Stimulated activated CD8-positive, alpha-beta memory T cell treated with anti-CD3 and anti-CD28 coated beads, Interleukin-12 subunit alpha, Interleukin-12 subunit beta, amount 100 ng/mL, for 24 hours (primary cell): Measurements from ENCODE around the gene TMEM62.
A peak's percentile ranks its signal among the peaks of the same experiment; 100 is the strongest.
"Not testable (repeated sequence)": the region's sequence is repeated elsewhere in the genome, so short reads cannot be mapped to it uniquely, and the experiment has no call there.

Source experiments
- DNase-seq: peaks from one replicate; pipeline ENCODE4 v3.0.0-alpha.2; 2020; ENCODE audit errors: extremely low read depth

The TMEM62 gene

DNA sequence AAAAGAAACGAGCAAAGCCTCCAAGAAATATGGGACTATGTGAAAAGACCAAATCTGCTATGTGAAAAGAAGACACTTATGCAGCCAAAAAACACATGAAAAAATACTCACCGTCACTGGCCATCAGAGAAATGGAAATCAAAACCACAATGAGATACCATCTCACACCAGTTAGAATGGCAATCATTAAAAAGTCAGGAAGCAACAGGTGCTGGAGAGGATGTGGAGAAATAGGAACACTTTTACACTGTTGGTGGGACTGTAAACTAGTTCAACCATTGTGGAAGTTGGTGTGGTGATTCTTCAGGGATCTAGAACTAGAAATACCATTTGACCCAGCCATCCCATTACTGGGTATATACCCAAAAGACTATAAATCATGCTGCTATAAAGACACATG is 43.8 kb downstream of the TMEM62 start:
- not testable (repeated sequence) for DNase-seq

- DNase-seq = no peak
Observed at GRCh38 chr15:43183270-43183669, 49.9 kb downstream of the TMEM62 start.

DNA sequence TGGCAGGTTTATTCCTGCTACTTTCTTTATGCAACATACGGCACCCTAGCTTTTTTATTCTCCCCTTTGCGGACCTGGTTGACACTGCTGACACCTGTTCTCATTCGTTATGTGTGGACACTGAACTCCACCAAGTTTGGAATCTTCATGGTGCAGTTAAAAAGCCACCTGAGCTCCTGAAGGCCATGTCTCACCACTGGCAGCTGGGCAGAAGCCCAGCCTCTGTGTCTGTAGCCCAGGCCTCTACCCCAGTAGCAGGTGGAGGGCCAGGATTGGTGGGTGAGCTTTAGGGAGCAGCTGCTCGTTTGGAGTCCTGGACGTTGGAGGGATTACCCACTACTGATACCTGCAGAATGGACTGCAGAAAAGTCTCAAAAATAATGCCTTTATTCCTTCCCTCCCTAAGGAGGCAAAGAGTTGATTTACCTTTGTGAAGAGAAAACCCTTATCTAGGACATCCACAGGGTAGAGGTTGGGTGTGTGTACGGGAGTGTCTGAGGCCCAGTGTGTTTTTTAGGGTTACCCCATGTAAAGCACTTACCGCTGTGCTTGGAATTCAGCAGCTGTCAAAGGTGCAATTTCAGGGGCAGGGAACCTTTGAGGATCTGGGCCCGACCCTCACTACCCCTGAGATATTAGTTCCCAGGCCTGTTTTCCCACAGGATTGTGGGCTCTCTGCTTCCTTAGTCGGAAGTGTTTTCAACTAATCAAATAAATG is 51.2 kb downstream of the TMEM62 start:
- no peak for DNase-seq

DNA sequence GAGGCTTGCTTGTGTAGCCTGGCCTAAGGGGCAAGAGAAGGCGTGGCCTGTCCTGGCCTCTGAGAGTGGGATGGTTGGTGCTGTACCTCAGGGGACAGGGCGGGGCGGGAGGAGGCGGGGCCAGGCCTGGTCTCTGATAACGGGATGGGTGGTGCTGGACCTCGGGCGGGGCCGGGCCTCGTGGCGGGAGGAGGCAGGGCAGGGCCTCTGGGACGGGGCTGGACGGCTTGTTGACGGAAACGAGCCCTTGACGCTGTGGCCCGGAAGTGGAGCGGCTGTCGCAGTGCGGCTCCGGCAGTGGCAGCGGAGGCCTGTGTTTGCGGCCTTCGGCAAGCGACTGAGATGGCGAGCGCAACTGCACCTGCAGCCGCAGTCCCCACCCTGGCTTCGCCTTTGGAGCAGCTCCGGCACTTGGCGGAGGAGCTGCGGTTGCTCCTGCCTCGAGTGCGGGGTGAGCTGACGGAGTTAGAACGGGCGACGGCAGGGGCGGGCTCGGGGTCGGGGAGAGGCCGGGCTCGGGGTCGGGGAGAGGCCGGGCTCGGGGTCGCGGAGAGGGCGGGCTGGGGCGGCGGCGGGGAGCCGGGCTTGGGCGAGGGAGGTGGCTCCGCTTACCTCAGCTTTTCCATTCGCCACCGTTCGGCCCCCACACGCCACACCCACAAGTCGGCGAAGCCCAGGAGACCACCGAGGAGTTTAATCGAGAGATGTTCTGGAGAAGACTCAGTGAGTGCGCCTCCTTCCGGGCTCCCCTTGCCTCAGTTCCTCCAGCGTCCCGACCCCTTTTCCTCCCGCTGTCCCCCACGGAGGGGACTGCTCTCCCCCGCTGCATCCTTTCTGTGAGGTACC is 52.0 kb downstream of the TMEM62 start, which contains the start of gene CCNDBP1:
Gene CCNDBP1, plus strand, starts transcription at position 247 of the 846 bp plus-strand sequence. Its CDS starts 96 bp downstream, at position 343.
- DNase-seq = peak; percentile 77

DNA sequence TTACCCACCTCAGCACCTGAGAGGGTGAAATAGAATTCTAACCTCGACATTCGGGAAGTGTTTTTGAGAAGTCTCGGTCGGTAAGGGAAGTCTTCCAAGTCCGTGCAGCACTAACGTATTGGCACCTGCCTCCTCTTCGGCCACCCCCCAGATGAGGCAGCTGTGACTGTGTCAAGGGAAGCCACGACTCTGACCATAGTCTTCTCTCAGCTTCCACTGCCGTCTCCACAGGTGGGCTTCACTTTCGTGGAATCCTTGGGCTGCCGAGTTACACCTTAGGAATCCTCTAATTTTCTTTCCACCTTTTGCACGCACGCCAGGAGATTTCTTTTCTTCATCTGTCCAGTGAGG is 52.6 kb downstream of the TMEM62 start:
- no peak for DNase-seq

- DNase-seq = no peak
Observed at GRCh38 chr15:43187544-43188155, 54.3 kb downstream of the TMEM62 start.

DNA sequence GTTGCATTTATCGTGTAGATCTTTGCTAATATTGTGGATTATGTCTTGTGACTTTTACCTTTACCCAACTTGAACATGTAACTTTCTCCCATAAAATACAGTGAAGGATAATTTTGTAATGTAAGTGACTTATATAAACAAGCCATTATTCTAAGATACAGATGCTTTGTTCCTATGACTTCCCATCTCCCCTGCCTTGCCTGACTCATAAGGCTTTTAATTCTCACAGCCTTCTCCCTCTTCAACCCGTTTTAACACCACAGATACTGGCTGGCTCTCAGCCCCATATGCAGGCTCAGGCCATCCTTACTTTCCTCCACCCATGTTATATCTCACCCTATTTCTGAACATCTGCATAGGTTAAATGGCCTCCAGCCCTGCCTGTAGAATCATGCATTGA is 55.9 kb downstream of the TMEM62 start:
- DNase-seq = no peak

DNA sequence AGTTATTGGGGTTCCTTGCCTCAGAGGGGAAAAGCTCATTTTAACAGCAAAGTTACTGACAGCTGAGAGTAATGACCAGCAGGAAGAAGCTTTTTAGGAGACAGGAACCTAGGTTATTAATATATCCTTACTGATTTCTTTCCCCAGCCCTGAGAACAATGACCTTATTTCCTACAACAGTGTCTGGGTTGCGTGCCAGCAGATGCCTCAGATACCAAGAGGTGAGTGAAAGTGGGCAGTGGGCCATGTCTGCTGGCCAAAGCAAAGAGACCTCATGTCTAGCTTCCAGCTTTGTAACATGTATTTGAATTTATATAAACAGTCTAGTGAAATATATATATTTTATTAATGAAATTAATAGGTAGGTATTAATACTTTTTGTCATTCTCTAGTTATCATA is 56.8 kb downstream of the TMEM62 start:
- DNase-seq = no peak

GRCh38 chr15:43193710-43194109 is 60.3 kb downstream of the TMEM62 start:
- no peak for DNase-seq

GRCh38 chr15:43194795-43195194 is 61.4 kb downstream of the TMEM62 start:
- no peak for DNase-seq

DNA sequence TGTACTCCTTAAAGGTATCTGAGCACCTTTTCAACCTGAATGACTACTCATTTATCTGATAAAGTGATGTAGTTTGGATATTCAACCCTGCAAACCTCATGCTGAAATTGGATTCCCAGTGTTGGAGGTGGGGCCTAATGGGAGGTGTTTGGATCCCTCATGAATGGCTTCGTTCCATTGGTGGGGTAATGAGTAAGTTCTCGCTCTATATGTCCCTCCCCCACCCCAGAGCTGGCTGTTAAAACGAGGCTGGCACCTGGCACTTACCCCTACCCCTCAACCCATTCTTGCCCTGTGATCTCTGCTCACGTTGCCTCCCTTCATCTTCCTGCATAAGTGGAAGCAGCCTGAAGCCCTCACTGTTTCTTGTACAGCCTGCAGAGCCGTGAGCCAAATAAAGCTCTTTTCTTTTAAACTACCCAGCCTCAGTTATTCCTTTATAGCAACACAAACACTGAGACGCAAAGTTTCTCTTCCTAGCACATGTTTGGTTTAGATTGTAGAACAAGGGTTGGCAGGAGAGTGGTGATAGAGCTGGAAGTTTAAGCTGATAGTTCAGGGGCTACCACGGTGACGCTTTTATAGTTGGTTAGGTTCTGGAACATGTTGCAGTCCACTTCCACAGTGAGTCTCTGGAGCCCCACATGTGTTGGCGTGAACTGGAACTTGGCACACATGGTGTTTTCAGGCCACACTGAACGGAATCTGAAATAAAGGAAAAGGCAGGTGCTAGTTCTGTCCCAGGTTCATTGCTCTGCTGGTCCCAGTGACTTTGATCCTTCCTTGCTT is 63.6 kb downstream of the TMEM62 start:
- no peak for DNase-seq

- DNase-seq = not testable (repeated sequence)
Observed at GRCh38 chr15:43197773-43198172, 64.4 kb downstream of the TMEM62 start.

DNA sequence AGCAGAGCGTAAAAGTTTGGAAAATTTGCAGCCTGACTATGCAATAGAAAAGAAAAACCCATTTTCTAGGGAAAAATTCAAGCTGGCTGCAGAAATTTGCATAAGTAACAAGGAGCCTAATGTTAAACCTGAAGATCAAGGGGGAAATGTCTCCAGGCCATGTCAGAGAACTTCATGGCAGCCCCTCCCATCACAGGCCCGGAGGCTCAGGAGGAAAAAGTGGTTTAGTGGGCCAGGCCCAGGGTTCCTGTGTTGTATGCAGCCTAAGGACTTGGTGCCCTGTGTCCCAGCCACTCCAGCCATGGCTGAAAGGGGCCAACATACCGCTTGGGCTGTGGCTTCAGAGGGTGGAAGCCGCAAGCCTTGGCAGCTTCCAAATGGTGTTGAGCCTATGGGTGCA is 65.2 kb downstream of the TMEM62 start:
- DNase-seq = not testable (repeated sequence)

DNA sequence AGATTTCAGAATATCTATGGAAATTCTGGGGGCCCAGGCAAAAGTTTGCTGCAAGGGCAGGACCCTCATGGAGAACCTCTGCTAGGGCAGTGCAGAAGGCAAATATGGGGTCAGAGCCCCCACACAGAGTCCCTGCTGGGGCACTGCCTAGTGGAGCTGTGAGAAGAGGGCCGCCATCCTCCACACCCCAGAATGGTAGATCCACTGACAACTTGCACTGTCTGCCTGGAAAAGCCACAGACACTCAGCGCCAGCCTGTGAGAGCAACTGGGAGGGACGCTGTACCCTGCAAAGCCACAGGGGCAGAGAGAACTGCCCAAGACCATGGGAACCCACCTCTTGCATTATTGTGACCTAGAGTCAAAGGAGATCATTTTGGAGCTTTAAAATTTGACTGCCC is 65.6 kb downstream of the TMEM62 start:
- DNase-seq = no peak

GRCh38 chr15:43199945-43200488 is 66.6 kb downstream of the TMEM62 start:
- no peak for DNase-seq

- DNase-seq = no peak
Observed at GRCh38 chr15:43204016-43204901, 70.9 kb downstream of the TMEM62 start.

DNA sequence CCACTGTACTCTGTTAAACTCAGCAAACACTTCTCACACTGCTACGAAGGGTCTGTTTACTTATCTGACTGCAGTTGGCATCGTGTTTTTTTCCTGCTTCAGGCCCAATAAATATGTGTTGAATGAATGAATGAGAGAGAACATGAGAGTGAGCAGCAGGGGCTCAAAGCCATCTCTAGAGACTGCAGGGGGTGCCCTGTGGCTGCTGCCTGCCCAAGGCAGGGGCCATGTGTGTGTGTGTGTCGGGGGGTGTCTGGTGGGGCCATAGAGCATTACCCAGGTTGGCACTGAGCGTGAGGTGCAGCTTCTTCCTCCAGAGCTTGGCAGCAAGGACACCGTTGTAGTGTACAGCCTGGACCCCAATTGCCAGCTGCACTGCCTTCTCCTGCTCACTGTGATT is 72.7 kb downstream of the TMEM62 start:
- no peak for DNase-seq

- no peak for DNase-seq
Observed at GRCh38 chr15:43207024-43207423, 73.6 kb downstream of the TMEM62 start.

DNA sequence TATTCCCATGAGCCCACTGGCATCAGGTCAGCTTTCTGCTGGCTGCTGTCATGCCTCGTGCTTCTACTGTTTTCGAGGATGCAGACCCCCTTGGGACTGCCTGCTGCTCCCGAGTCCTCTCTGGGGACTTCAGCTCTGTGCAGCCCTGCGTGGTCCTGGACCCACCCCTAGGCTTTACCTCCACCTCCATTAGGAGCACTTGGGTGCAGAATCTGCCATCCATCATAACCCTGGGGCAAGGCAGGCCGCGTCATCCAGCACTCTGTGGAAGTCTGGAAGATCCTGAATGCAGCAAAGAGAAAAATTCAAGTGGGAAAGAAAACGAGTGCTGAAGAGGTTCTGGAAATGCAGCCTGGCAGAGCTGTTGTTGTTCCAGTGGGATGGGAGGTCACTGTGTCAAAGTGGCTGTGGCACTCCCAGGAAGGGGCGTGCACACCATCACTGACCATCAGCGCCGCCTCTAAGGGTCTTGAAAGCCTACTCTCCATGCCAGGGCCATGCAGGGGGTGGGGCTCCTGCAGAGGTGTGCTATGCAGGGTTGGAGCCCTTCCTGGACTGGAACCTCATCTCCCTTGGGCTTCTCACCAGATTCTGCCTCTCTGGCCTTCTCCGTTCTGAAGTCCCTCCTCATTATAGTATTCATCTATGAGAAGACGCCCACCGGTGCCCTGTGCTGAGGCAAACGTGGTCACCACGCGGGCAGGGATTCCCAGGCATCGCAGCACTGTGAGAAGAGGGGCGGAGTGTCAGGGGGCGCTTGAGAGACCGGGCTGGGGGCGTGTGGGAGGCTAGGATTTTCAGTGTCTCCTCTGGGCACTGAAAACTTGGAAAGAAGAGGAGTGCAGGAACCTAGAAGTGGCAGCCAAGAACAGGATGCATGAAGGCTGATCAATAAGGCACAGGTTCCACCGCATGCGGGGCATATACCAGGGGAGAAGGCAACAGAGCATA is 74.9 kb downstream of the TMEM62 start:
- DNase-seq = no peak
